ENCODE data around the gene IL20.

Gene IL20, protein sequence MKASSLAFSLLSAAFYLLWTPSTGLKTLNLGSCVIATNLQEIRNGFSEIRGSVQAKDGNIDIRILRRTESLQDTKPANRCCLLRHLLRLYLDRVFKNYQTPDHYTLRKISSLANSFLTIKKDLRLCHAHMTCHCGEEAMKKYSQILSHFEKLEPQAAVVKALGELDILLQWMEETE

DNA sequence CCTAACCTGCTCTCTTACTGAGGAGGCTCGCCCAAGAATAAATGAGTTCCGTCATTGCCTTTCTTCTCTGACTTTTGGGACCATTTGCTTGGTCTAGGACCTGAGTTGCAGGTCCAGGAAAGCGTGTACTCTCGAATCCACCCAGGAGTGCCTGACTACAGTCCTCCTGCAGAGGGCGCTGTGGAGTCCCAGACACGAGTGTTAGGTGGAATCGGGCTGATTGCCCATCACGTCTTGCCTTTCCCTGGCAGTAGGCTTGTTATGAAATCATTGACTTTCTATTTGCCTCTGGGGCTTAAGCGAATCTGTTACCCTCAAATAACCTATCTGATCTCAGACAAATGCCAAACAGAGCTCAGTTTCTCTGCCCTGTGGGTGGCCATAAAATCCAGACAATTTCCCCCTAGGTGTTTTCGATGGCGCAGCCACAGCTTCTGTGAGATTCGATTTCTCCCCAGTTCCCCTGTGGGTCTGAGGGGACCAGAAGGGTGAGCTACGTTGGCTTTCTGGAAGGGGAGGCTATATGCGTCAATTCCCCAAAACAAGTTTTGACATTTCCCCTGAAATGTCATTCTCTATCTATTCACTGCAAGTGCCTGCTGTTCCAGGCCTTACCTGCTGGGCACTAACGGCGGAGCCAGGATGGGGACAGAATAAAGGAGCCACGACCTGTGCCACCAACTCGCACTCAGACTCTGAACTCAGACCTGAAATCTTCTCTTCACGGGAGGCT, at the start of gene IL20:
TSS of gene IL20 (plus strand) at position 685 of the 733 bp plus-strand sequence. CDS start 230 bp downstream, outside the sequence.
- peak; percentile 76 for DNase-seq

DNA sequence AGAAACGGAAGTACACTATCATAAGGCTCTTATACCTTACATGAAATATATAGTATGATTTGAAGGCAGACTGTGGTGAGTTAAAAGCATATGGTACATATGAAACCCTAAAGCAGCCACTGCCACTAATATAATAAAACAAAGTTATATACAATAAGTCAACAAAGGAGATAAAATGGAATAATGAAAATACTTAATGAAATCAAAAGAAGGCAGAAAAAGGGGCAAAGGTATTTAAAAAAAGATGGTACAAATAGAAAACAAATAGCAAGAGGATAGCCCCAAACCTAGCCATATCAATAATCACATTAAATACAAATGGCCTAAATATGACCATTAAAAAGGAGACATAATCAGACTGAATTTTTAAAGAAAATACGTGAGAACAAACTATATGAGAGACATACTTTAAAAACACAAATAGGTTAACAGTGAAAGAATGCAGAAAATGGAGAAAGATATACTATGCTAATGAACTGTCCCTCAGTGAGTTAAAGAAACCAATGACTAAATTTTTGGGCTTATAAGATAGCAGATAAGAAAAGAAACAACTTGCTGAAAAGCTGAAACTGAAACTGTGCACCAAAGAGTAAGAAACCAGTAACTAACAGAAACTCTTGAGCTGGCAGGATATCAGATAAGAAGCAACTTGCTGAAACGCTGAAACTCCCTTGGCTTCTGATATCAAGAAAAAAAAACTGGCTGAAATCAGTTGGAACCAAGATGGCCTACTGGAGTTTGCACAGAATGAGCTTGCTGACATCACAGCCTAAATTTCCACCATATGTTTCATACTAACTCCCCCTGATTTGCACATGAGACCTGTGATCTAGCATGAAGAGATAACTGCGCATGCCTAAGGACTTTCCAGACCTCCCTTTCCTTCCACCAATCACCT, 48.8 kb upstream of the IL20 start:
- peak; percentile 24 for DNase-seq

- DNase-seq, result no peak
Measured at GRCh38 chr1:206821493-206821892, 43.9 kb upstream of the IL20 start.

DNA sequence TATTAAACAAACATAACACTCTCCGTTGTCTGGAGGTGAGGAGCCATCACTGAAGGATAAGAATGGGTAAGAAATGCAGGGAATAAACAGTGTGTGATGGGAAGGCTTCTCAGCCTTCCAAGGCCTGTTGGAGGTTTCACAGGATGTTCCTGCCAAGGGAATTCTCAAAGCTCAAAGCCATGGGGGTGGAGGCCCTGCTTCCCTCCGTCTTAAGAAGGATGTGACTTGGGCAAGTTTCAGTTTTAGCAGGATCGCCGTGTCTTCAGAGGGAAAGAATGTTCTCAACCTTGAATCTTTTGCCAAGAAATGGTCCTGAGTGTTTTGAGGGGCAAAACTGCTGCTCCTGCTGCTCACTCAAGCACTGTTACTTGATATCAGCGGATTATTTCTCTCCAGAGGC, 41.7 kb upstream of the IL20 start:
- DNase-seq, result no peak

DNA sequence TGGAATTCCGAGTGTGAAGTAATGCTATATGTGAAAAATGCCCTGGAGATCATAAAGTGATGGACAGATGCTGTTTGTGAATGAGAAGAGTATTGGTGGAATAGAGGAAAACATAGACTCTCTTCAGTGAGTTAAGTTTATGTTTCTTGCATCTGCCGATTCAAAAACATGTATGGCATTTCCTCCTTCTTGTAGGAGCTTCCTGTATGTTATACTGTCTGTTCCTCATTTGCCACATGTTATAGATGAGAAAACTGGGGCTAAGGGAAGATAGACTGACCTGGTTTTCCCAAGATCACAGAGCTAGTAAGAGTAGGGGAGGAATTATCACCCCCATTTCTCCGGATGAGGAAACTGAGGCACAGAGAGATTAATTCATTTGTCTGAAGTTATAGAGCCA, 41.1 kb upstream of the IL20 start:
- DNase-seq, result no peak

GRCh38 chr1:206826394-206826793, 39.0 kb upstream of the IL20 start:
- no peak for DNase-seq

DNA sequence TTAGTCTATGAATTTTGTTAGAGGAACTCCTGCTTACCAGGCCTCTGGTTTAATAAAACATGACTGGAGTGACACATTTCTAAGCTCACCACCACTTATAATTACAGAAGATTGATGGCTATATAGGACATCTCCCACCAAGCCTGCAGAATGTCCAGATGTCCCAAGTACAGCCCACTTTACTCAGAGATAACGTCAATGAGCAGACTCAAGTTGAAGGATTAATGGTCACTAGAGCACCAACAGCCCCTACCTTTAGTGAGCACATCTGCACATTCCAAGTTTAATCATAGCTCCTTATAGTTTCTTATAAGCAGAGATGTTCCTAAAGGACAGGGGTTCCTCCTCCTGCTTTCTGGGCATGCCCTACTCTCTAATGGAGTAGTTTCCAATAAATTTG, 37.4 kb upstream of the IL20 start:
- no peak for DNase-seq

DNA sequence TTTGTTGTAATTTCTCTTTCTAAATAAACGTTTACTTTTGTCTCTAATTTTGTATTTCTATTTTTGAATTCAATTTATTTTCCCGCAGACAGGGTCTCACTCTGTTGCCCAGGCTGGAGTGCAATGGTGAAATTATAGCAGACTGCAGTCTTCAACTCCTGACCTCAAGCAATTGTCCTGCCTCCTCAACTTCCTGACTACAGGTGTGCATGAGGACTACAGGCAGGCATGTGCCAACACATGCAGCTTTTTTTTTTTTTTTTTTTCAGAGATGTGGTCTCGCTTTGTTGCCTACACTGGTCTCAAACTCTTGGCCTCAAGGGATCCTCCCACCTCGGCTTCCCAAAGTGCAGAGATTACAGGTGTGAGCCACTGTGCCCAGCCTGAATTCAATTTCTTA, 36.7 kb upstream of the IL20 start:
- DNase-seq, result no peak

GRCh38 chr1:206829282-206829681, 36.1 kb upstream of the IL20 start:
- DNase-seq, result no peak

DNA sequence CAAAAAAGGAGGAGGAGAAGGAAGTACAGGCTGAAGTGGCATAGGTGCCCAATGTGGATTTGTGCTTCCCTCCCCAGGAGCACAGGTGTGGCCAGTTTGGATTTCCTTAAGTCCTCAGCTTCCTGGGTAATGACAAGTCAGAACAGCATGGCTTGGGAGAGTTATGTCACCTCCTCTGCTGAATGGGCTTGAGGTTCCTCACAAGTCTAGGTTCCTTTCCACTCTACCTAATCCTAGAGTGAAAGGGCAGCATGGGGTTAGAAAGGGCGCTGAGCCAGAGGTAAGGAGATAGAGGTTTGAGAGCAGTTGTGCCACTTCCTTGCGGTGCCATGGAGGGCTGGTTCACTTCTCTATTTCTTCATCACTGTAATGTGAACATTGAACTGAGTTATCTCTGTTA, 35.5 kb upstream of the IL20 start:
- no peak for DNase-seq

GRCh38 chr1:206831650-206832049, 33.8 kb upstream of the IL20 start:
- no peak for DNase-seq

DNA sequence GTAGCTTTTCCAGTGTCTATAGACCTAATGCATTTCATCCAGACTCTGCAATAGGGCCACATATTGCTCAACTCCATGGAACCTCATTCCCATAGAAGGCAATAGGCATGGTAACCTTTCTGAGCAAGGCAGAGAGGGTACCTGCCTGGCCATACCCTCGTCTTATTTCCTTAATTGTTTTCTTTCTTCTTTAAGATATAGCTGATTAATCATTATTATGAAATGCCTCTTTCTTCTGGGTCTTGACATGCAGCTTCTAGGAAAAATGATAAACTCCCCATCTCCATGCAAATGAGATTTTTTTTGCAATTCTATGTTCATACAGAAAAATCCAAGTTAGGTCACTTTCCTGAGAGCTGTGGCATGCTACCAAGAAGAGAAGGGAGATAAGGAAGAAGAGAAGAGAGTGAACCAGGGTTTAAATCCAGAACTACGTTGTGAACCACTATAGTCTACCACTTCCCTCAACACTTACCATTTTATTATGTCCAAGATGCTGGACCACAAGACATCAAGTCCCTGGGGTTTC, 33.0 kb upstream of the IL20 start:
- no peak for DNase-seq

DNA sequence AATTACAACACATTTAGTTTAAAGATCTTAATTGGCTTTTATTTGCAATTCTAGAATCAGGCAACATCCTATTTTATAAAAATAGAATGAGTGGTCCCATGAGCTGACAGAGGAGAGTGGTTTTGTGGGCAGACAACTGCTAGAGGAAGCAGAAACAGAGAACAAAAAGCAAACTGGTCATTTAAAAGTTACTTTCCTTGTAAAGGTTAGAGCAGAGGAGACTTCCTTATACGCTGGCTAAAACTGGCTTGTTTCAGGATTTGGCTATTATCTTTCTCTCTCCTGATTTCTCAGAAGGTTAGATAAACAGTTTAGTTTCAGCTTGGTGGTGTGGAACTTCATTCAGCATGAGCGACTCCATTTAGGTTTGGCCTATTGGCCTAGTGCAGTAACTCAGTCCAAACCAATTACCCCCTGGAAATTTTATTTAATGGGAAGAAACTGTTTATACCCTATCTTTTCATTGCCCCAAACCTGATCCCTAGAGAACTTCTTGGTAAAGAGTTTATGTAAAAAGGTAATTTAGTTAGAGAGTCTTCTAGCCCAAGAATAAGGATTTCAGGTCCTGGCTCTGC, 32.2 kb upstream of the IL20 start:
- DNase-seq, result no peak

DNA sequence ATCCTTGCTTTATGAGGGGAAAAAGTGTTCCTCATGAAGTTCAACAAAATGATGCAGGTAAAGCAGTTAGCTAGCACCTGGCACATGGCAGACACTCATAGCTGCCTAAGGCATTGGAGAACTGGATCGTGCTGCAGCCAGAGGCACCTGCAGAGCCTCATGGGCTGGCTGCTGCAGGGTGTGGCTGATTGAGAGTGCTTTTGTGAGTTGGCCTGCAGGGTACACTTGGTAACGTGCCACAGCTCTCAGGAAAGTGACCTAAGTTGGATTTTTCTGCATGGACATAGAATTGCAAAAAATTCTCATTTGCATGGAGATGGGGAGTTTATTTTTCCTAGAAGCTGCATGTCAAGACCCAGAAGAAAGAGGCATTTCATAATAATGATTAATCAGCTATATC, 31.6 kb upstream of the IL20 start:
- DNase-seq, result no peak

DNA sequence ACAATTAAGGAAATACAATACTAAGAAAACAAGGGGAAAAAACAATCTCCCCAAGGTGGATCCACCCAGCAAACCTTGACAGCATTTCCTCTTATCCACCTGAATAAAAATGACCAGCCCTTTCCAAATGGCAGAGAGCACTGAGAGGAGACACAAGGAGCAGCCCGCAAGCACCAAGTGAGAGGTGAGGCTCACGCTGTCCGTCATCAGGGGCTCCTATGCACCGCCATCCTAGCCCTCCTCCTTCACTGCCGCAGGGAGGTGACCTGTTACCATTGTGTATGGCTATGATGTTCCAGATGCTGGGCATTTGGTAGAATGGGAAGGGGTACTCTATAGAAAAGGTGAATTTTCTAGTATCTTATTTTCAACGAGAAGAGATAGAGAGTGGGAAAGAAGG, 31.2 kb upstream of the IL20 start:
- DNase-seq, result no peak

DNA sequence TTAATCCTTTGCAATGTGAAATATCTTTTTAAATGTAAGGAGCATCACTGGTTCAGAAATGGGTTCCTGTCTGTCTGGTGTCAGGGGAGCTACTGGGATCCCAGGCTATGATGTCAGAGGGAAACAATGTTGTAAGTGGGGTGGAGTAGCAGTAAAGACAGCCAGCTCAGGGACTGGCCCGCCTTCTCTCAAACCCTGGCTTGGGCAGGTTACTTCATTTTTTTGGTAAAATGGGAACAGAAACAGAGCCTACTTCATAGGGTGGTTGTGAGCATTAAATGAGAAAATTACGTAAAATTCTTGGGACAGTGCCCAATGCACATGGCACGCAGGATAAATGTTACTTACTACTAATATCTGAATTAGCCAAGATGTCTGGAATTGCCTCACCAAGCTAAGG, 30.7 kb upstream of the IL20 start:
- no peak for DNase-seq

GRCh38 chr1:206835186-206835585, 30.2 kb upstream of the IL20 start:
- no peak for DNase-seq

- DNase-seq, result no peak
Measured at GRCh38 chr1:206836111-206836510, 29.3 kb upstream of the IL20 start.

DNA sequence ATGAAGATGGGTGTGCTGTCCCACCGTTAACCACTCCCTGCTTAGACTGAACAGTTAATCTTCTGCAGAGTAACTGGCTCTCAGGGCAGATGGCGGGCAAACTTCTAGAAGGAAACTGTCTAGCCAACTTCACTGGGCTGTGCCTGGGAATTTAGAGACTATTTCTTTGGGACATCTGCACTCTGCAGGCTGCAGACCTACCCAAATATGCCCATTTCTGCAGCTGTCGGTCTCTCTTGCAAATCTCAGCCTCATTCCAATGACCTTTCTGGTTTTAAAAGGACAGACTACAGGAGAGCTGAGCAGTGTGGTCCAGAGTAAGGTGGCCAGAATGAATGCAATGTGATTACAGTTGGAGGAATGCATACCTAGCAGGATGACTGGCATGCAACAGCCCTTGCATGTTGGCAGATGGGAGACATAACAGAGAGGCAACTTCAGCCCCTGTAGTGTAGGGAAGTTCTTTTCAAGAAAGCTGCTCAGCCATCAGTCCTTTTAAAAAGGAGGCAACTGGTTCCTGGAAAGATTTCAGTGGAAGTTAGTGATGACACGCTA, 26.3 kb upstream of the IL20 start:
- no peak for DNase-seq

DNA sequence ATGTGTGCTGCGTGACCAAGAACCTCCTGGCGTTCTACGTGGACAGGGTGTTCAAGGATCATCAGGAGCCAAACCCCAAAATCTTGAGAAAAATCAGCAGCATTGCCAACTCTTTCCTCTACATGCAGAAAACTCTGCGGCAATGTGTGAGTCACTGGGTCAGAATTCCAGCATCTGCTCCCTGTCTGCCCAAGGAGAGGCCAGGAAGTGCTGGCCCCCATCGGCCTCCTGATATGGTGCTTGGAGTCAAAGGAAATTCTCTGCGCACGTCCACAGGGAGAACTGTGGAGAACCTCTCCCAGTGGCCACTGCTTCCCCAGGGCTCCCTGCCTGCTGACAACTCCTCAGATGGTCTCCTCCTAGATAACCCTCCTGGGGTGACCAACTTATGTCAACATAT, 25.6 kb upstream of the IL20 start:
- no peak for DNase-seq

GRCh38 chr1:206841609-206842323, 23.7 kb upstream of the IL20 start:
- no peak for DNase-seq

DNA sequence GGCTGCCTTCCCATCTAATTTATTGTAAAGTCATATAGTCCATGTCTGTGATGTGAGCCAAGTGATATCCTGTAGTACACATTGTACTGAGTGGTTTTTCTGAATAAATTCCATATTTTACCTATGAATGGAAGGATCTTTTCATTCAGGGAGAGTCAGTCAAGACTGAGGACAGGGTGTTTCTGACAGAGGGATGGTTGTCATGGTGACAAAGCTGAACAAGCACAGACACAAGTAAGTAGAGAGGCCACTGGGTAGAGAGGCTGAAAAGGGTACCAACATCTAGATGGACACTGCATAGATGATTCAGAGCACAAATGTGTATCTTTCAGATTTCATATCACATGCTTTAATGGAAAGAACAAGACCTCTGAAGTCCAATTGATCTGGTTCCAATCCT, 22.6 kb upstream of the IL20 start:
- DNase-seq, result no peak

All from stimulated activated naive CD4-positive, alpha-beta T cell treated with Interleukin-2 at 50 U/mL for 16 hours (primary cell).